Embryonic facial prominence (tissue), 1 donor: Measurements from ENCODE around the gene NAA10.
"Not testable (repeated sequence)": the region's sequence is repeated elsewhere in the genome, so short reads cannot be mapped to it uniquely, and the experiment has no call there.

Experiments used
- DNase-seq: peaks from one replicate; pipeline ENCODE4 v3.0.0-alpha.2; 2016; ENCODE audit errors: extremely low spot score

The NAA10 gene

GRCh38 chrX:153934762-153935325 lies at the start of gene NAA10:
NAA10 (minus strand) TSS chrX:153935037; CDS start chrX:153934904, 133 bp downstream.
- no peak for DNase-seq

GRCh38 chrX:153983321-153983801 lies 48.5 kb upstream of the NAA10 start:
- no peak for DNase-seq

GRCh38 chrX:153981771-153982533 lies 47.1 kb upstream of the NAA10 start:
- DNase-seq, result no peak

GRCh38 chrX:153981231-153981630 lies 46.4 kb upstream of the NAA10 start:
- no peak for DNase-seq

- not testable (repeated sequence) for DNase-seq
These were observed 45.6 kb upstream of the NAA10 start for GRCh38 chrX:153980394-153980793.

- DNase-seq, result no peak
These were observed 40.0 kb upstream of the NAA10 start for GRCh38 chrX:153974726-153975286.

- no peak for DNase-seq
These were observed 39.3 kb upstream of the NAA10 start for GRCh38 chrX:153974003-153974725.

- no peak for DNase-seq
These were observed 38.5 kb upstream of the NAA10 start for GRCh38 chrX:153973127-153974002.

- peak; percentile 71 for DNase-seq
These were observed 37.7 kb upstream of the NAA10 start, which contains the start of gene TMEM187 for GRCh38 chrX:153972368-153973126. TMEM187 (plus strand) TSS chrX:153972754; CDS start chrX:153982063, 9,309 bp downstream.

- peak; percentile 88 for DNase-seq
These were observed 36.9 kb upstream of the NAA10 start, which contains the start of gene HCFC1 for GRCh38 chrX:153971450-153972367. HCFC1 (minus strand) TSS chrX:153971818; CDS start chrX:153970840, 978 bp downstream.

- DNase-seq, result peak; percentile 63
These were observed 36.2 kb upstream of the NAA10 start for GRCh38 chrX:153971124-153971449.

GRCh38 chrX:153970357-153971123 lies 35.7 kb upstream of the NAA10 start:
- DNase-seq, result peak; percentile 72

- DNase-seq, result no peak
These were observed 35.1 kb upstream of the NAA10 start for GRCh38 chrX:153969904-153970356.

- DNase-seq, result no peak
These were observed 34.5 kb upstream of the NAA10 start for GRCh38 chrX:153969125-153969903.

GRCh38 chrX:153968754-153969124 lies 33.9 kb upstream of the NAA10 start:
- DNase-seq, result no peak

GRCh38 chrX:153968255-153968654 lies 33.4 kb upstream of the NAA10 start:
- no peak for DNase-seq

GRCh38 chrX:153967536-153968224 lies 32.8 kb upstream of the NAA10 start:
- DNase-seq, result no peak
